Heart left ventricle (tissue), 16 donors: ENCODE data around the gene BMAL2. TPM values are rescaled to one million over a fixed set of nuclear protein-coding genes. Genes with fewer than 3 reads are reported as not detected.
A peak's percentile ranks its signal among the peaks of the same experiment; 100 is the strongest.

ENCODE experiments used
- ATAC-seq, 4 donors: fragments of 200-7000 bp; cut with Tn5 transposase; one replicate each; pipeline ENCODE4 v1.9.1; 2020 to 2022; ENCODE audit warnings: moderate library complexity in 4 of 4, mild to moderate bottlenecking in 3 of 4, moderate number of reproducible peaks in 1 of 4
- DNase-seq, 5 donors: peaks; one replicate each; pipeline ENCODE4 v3.0.0-alpha.2; 2020
- H3K27ac ChIP-seq, 12 donors: fragments of 200-600 bp; sonication (generic) in 4 of 12; one replicate each; pipeline versions ENCODE4 v1.5.0 to v1.8.0; 2016 to 2022; ENCODE audit warnings: mild to moderate bottlenecking in 2 of 12
- H3K27me3 ChIP-seq, 9 donors: fragments of 200-600 bp; sonication (generic) in 2 of 9; one replicate each; pipeline versions ENCODE4 v1.5.1 to v1.8.0; 2016 to 2022; ENCODE audit warnings: mild to moderate bottlenecking in 3 of 9
- H3K36me3 ChIP-seq, 9 donors: fragments of 200-600 bp; sonication (generic) in 2 of 9; one replicate each; pipeline versions ENCODE4 v1.5.0 to v1.8.0; 2018 to 2022; ENCODE audit warnings: mild to moderate bottlenecking in 2 of 9
- H3K4me1 ChIP-seq, 12 donors: fragments of 200-600 bp; sonication (generic) in 4 of 12; one replicate each; pipeline versions ENCODE4 v1.5.0 to v1.8.0; 2016 to 2022; ENCODE audit warnings: mild to moderate bottlenecking in 3 of 12
- H3K4me3 ChIP-seq, 12 donors: fragments of 200-600 bp; sonication (generic) in 4 of 12; one replicate each; pipeline versions ENCODE4 v1.5.0 to v1.8.0; 2017 to 2022; ENCODE audit warnings: mild to moderate bottlenecking in 9 of 12, moderate library complexity in 4 of 12
- H3K9me3 ChIP-seq, 12 donors: fragments of 200-600 bp; sonication (generic) in 4 of 12; one replicate each; pipeline versions ENCODE4 v1.5.0 to v1.8.0; 2016 to 2022; ENCODE audit warnings: mild to moderate bottlenecking in 1 of 12
- CTCF ChIP-seq, 12 donors: fragments of 200-600 bp; sonication (generic) in 4 of 12; IDR thresholded peaks; one replicate each; pipeline versions ENCODE4 v1.5.0 to v1.8.0; 2018 to 2022; ENCODE audit warnings: antibody characterized with exemption in 12 of 12, mild to moderate bottlenecking in 5 of 12
- POLR2A ChIP-seq, 2 donors: fragments of 450-650 bp; IDR thresholded peaks; one replicate each; pipeline ENCODE4 v1.6.1; 2017; ENCODE audit warnings: antibody characterized with exemption in 2 of 2, mild to moderate bottlenecking in 2 of 2, moderate library complexity in 2 of 2
- WGBS, 4 donors: extraction: QIAGEN DNeasy Blood & Tissue Kit in 2 of 4; methylation state at CpG; one replicate each; pipeline versions ENCODE4 v1.1.5 to v1.1.7; 2013 to 2018; 5-methylcytosine and 5-hydroxymethylcytosine counted together
- intact Hi-C, 10 donors: fragments of 100-400 bp; cut with DNase I; formaldehyde crosslinking; loops; one replicate each; pipeline versions ENCODE4 v1.11.1 to v1.14.2; 2022
- polyA plus RNA-seq, 2 donors: library from polyadenylated mRNA; stranded (reverse); fragments of 200-250 nt; gene quantifications; one replicate each; pipeline ENCODE4 v1.2.3, GENCODE V29; 2013
- total RNA-seq, 9 donors: library from RNA; depleted of rRNA in 2 of 9; stranded (reverse); fragments of >200 nt in 2 of 9; fragmentation: NEBNext Ultra II Directional in 3 of 9; extraction: Animal tissue kit (Norgen Biotek cat#: 25700) in 3 of 9; gene quantifications; one replicate each; pipeline versions ENCODE4 v1.1.0 to v1.2.4, GENCODE V29; 2016 to 2023
- donor health status: ischemic (EF 13 %, LVEDD 7.1; RV severe dilation, severe dysfunction).
- donor health status: healthy with polysubstance abuse.
- donor health status: DM: no; HTN: yes; CAD: no.
- donor health status: DM: no; HTN: no; CAD: no.
- donor health status: ischemic (EF 25% LVEDD 6.9; RV normal size, moderate dysfunction).
- donor health status: ischemic (EF 25% LVEDD 5.7; RV mildly dilated, moderate dysfunction).
- donor health status: healthy.
- donor health status: DM: yes; HTN: yes; CAD: no.
- donor health status: ischemic (EF 35%, LVEDD 5.7; RV mildly dilated, moderate dysfunction).
- donor health status: nonischemic (EF 11% LVEDD 7.7; RV severe dilation, severe dysfunction).
- donor health status: DM: yes; HTN: yes; CAD: no.
- donor health status: PGD.
- donor health status: ischemic (EF 29% LVEDD 5.4; RV normal size, mild dysfunction).
- donor health status: nonischemic (EF 23%, LVEDD 6.1; RV moderate dilation, normal function).

BMAL2 gene
- total and polyA plus RNA-seq, 11 donors = 0.30 to 10.7 (median 2.9) TPM

DNA sequence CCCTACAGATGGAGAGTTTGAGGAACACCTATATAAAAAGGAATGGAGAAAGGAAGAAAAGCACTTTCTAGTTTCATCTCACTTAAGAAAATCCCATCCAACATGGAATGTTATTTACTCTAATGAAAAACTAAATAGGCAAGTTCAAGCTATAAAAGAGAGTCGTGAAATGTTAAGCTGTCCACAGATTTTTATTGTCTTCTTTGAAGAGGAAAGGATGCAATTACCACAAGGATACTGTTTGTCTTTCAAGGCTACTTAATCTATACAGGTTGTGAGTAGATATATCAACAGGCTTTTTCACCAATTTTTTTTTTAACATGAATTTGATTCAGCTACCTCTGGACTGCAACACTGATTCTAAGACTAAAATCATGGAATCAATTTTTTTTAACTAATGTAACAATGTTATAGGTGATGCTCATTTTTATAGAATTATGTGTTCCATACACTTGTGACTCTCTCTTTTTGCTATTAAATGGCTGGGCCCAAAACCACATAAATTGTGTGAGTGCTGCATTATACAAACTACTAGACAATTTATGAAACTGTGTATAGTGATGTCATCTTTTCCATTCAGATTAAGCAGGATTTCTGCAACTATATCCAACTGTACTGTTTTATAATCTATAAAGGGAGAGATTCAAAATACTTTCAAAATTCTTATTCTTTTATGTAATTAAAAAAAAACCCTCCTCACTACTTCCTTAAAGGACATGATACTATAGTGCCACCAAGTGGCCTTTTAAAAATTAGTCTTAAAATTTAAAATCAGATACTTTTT lies 26.8 kb upstream of the BMAL2 start:
- Histone ChIP-seq H3K9me3 (no peaks in the 10 kb centered on the region), H3K36me3 (peaks cover 0 to 94% (median 65%) of the 10 kb centered on the region in 9 donors), H3K4me1 (peaks cover 0 to 24% (median 5%) of the 10 kb centered on the region in 12 donors), H3K4me3 (no peak overlapping the region), H3K27me3 (no peaks in the 10 kb centered on the region), H3K27ac (peak overlapping the region in 6 of 12 donors; percentile 5 to 60 (median 42))
- no peak for DNase-seq
- 86 to 94% (median 90%) methylated on average over 1 of the region's 1 CpG for WGBS, 4 donors
- peak in 2 of 4 donors; percentile 29 to 43 for ATAC-seq
- no peak for TF ChIP-seq POLR2A (IDR thresholded peaks at IDR 0.05)
- TF ChIP-seq CTCF (IDR thresholded peaks at IDR 0.05) = peak; percentile 50 to 80 (median 67)
- intact Hi-C loops = loop anchor here in 9 of 10 donors (2.0 to 10.0 kb wide), 11 partner anchors 161 to 371 kb away; partner anchors contain the start of genes FGFR1OP2 (in 3 of the 9), INTS13 (in 3 of the 9), MED21 (in 3 of the 9) and TM7SF3 (in 1 of the 9)

DNA sequence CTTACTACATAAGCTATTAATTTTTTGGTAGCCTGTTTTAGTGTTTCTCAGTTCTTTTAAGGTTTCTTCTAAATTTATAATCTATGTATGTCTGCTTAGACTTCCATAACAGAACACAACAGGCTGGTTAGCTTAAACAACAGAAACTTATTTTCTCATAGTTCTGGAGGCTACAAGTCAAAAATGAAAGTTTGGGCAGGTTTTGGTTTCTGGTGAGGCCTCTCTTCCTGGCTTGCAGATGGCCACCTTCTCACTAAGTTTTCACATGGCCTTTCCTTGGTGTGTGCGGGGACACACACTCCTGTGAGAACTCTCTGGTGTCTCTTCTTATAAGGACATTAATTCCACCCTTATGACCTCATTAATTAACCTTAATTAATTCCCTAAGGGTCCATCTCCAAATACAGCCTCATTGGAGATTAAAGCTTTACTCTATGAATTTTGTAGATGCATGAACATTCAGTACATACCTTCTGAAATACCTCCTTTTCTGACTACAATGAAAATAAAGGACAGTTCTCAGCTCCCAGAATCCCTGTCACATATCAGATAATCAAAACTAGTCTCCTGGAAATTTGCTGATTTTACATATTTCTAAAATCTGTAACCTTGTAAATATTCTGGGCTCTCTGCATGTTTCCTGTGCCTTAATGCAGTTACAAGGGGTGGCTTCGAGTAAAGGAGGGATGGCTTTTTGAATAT lies 23.2 kb upstream of the BMAL2 start:
- Histone ChIP-seq H3K27me3 (no peaks in the 10 kb centered on the region), H3K36me3 (peaks cover 0 to 94% (median 74%) of the 10 kb centered on the region in 9 donors), H3K9me3 (no peaks in the 10 kb centered on the region), H3K4me1 (peaks cover 0 to 18% (median 5%) of the 10 kb centered on the region in 12 donors), H3K4me3 (no peak overlapping the region), H3K27ac (no peak overlapping the region)
- WGBS, 4 donors = 90 to 95% (median 93%) methylated on average over 2 of the region's 2 CpGs
- no peak for TF ChIP-seq POLR2A (IDR thresholded peaks at IDR 0.05)
- TF ChIP-seq CTCF (IDR thresholded peaks at IDR 0.05) = no peak
- ATAC-seq = no peak
- no peak for DNase-seq
- intact Hi-C loops = loop anchor here in 9 of 10 donors (5.0 to 10.0 kb wide), 8 partner anchors 165 to 375 kb away; partner anchors contain the start of genes FGFR1OP2 (in 3 of the 9), INTS13 (in 3 of the 9) and MED21 (in 3 of the 9)

GRCh38 chr12:27309995-27310315 lies 22.7 kb upstream of the BMAL2 start:
- H3K9me3 ChIP-seq = no peaks in the 10 kb centered on the region
- no peaks in the 10 kb centered on the region for H3K27me3 ChIP-seq
- ATAC-seq (no peak), DNase-seq (no peak)
- H3K4me1 ChIP-seq = peaks cover 0 to 17% (median 5%) of the 10 kb centered on the region in 12 donors
- TF ChIP-seq CTCF (IDR thresholded peaks at IDR 0.05) (no peak), POLR2A (IDR thresholded peaks at IDR 0.05) (no peak)
- intact Hi-C loops = loop anchor here in 9 of 10 donors (5.0 to 10.0 kb wide), 10 partner anchors 165 to 385 kb away; partner anchors contain the start of genes FGFR1OP2 (in 3 of the 9), INTS13 (in 3 of the 9), MED21 (in 3 of the 9) and REP15 (in 1 of the 9)
- H3K36me3 ChIP-seq = peaks cover 0 to 94% (median 79%) of the 10 kb centered on the region in 9 donors
- 92 to 99% (median 97%) methylated on average over 1 of the region's 1 CpG for WGBS, 4 donors
- H3K4me3 ChIP-seq = no peak overlapping the region
- no peak overlapping the region for H3K27ac ChIP-seq

DNA sequence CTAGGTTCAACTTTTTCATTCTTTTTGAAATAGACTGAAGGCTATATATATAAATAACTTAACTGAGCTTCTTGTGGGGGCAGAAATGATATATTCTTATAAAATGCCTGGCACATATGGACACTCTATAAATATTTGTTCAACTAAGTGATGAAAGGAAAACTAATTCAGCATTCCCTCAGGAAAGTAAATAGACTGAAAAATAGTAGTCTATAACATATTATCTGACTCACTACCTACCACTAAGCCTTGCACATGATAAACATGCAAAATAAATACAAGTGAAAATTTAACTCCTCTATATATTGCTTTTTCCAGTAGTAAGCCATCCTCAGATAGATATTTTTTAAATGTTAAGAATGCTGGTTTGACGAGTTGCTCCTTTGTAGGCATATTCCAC lies 15.7 kb upstream of the BMAL2 start:
- no peaks in the 10 kb centered on the region for H3K9me3 ChIP-seq
- H3K36me3 ChIP-seq = peaks cover 0 to 100% (median 98%) of the 10 kb centered on the region in 9 donors
- H3K4me3 ChIP-seq = no peak overlapping the region
- H3K4me1 ChIP-seq = no peaks in the 10 kb centered on the region
- WGBS, 4 donors = 91 to 100% (median 93%) methylated on average over 1 of the region's 1 CpG
- no peak for TF ChIP-seq CTCF (IDR thresholded peaks at IDR 0.05)
- TF ChIP-seq POLR2A (IDR thresholded peaks at IDR 0.05) = no peak
- H3K27ac ChIP-seq = no peak overlapping the region
- no peaks in the 10 kb centered on the region for H3K27me3 ChIP-seq
- no peak for ATAC-seq
- intact Hi-C loops = loop anchor here in 2 of 10 donors (10.0 kb wide), 2 partner anchors 262 to 378 kb away; partner anchors contain the start of gene REP15 (in 1 of the 2)
- no peak for DNase-seq
